DOHH2 (cell line): Measurements from ENCODE around the gene TRAF1.

Experiments
- H3F3A ChIP-seq: fragments of 200-600 bp; sonication (generic), shearing (Covaris generic); 2 replicates; pipeline ENCODE4 v1.6.0; 2016; ENCODE audit warnings: antibody characterized with exemption, mild to moderate bottlenecking; ENCODE audit not compliant: control insufficient read depth, insufficient read depth
- H3K27ac ChIP-seq: fragments of 200-600 bp; sonication (generic); 2 replicates; pipeline ENCODE4 v1.5.1; 2014; ENCODE audit warnings: low read depth, mild to moderate bottlenecking, low read length, moderate library complexity
- H3K27me3 ChIP-seq: fragments of 200-600 bp; sonication (generic); 2 replicates; pipeline ENCODE4 v1.6.1; 2014; ENCODE audit warnings: mild to moderate bottlenecking, low read length, mixed read lengths; ENCODE audit not compliant: control insufficient read depth
- H3K36me3 ChIP-seq: fragments of 200-600 bp; sonication (generic); 2 replicates; pipeline ENCODE4 v1.6.1; 2014; ENCODE audit warnings: mild to moderate bottlenecking, low read length, moderate library complexity, mixed read lengths; ENCODE audit not compliant: control insufficient read depth
- H3K4me1 ChIP-seq: fragments of 200-600 bp; sonication (generic); 2 replicates; pipeline ENCODE4 v1.6.1; 2014; ENCODE audit warnings: mild to moderate bottlenecking, low read length, mixed read lengths; ENCODE audit not compliant: control insufficient read depth
- H3K4me2 ChIP-seq: fragments of 200-600 bp; sonication (generic); 2 replicates; pipeline ENCODE4 v1.6.0; 2014; ENCODE audit warnings: mild to moderate bottlenecking, low read length, moderate library complexity
- H3K4me3 ChIP-seq: fragments of 200-600 bp; sonication (generic); 2 replicates; pipeline ENCODE4 v1.5.1; 2014; ENCODE audit warnings: mild to moderate bottlenecking, low read length, mixed read lengths
- H3K79me2 ChIP-seq: fragments of 200-600 bp; sonication (generic); 2 replicates; pipeline ENCODE4 v1.6.1; 2014; ENCODE audit warnings: mild to moderate bottlenecking, low read length, mixed read lengths; ENCODE audit not compliant: control insufficient read depth
- H3K9me2 ChIP-seq: fragments of 200-600 bp; sonication (generic); replicated peaks from 2 replicates; pipeline ENCODE4 v1.6.1; 2014; ENCODE audit warnings: mild to moderate bottlenecking, low read length, mixed read lengths; ENCODE audit not compliant: control insufficient read depth
- H3K9me3 ChIP-seq: fragments of 200-600 bp; sonication (generic); 2 replicates; pipeline ENCODE4 v1.6.1; 2014; ENCODE audit warnings: antibody characterized with exemption, low read length, mixed read lengths; ENCODE audit not compliant: control insufficient read depth, insufficient read depth
- H4K20me1 ChIP-seq: fragments of 200-600 bp; sonication (generic); 2 replicates; pipeline ENCODE4 v1.6.0; 2014; ENCODE audit warnings: low read depth, mild to moderate bottlenecking, antibody characterized with exemption, low read length, moderate library complexity; ENCODE audit not compliant: control insufficient read depth, insufficient read depth
- CTCF ChIP-seq: fragments of 200-600 bp; sonication (generic); IDR thresholded peaks from one replicate; pipeline ENCODE4 v1.5.1; 2014; ENCODE audit warnings: antibody characterized with exemption, mild to moderate bottlenecking, low read depth, low read length; ENCODE audit not compliant: poor library complexity, severe bottlenecking
- EZH2phosphoT487 ChIP-seq: fragments of 200-600 bp; sonication (generic); IDR thresholded peaks from 2 replicates; pipeline ENCODE4 v1.6.1; 2017; ENCODE audit warnings: borderline replicate concordance, mild to moderate bottlenecking, antibody characterized with exemption, low read length, moderate library complexity, mixed read lengths

TRAF1 gene

GRCh38 chr9:120929229-120929791, 2.7 kb upstream of the TRAF1 start:
- peaks cover 49% of the 10 kb centered on the region for H3F3A ChIP-seq
- peak overlapping the region; percentile 95 for H3K4me2 ChIP-seq
- H4K20me1 ChIP-seq: no peaks in the 10 kb centered on the region
- H3K9me3 ChIP-seq: no peaks in the 10 kb centered on the region
- H3K27me3 ChIP-seq: no peaks in the 10 kb centered on the region
- no peaks in the 10 kb centered on the region for H3K9me2 ChIP-seq
- peak overlapping the region; percentile 88 for H3K4me3 ChIP-seq
- peaks cover 6% of the 10 kb centered on the region; the same call in 1 of the 2 replicates for H3K36me3 ChIP-seq
- TF ChIP-seq EZH2phosphoT487 (no peak), CTCF (peak; percentile 51)
- H3K4me1 ChIP-seq: peaks cover 97% of the 10 kb centered on the region
- H3K27ac ChIP-seq: peak overlapping the region; percentile 82
- peaks cover 13% of the 10 kb centered on the region for H3K79me2 ChIP-seq

GRCh38 chr9:120928483-120929228, 2.1 kb upstream of the TRAF1 start:
- H3K9me3 ChIP-seq: no peaks in the 10 kb centered on the region
- H4K20me1 ChIP-seq: no peaks in the 10 kb centered on the region
- peak overlapping the region; percentile 95 for H3K4me2 ChIP-seq
- H3K4me3 ChIP-seq: peak overlapping the region; percentile 88
- TF ChIP-seq EZH2phosphoT487 (no peak), CTCF (no peak)
- H3K27me3 ChIP-seq: no peaks in the 10 kb centered on the region
- H3K36me3 ChIP-seq: peaks cover 6% of the 10 kb centered on the region; the same call in 1 of the 2 replicates
- peaks cover 97% of the 10 kb centered on the region for H3K4me1 ChIP-seq
- peaks cover 13% of the 10 kb centered on the region for H3K79me2 ChIP-seq
- H3K9me2 ChIP-seq: no peaks in the 10 kb centered on the region
- H3F3A ChIP-seq: peaks cover 45% of the 10 kb centered on the region
- peak overlapping the region; percentile 82 for H3K27ac ChIP-seq

GRCh38 chr9:120928015-120928482, 1.5 kb upstream of the TRAF1 start:
- peaks cover 97% of the 10 kb centered on the region for H3K4me1 ChIP-seq
- H3K9me2 ChIP-seq: no peaks in the 10 kb centered on the region
- peaks cover 41% of the 10 kb centered on the region for H3F3A ChIP-seq
- TF ChIP-seq CTCF (no peak), EZH2phosphoT487 (no peak)
- peaks cover 13% of the 10 kb centered on the region for H3K79me2 ChIP-seq
- H3K27me3 ChIP-seq: no peaks in the 10 kb centered on the region
- peak overlapping the region; percentile 88 for H3K4me3 ChIP-seq
- peaks cover 9% of the 10 kb centered on the region; the same call in 1 of the 2 replicates for H3K36me3 ChIP-seq
- H3K9me3 ChIP-seq: no peaks in the 10 kb centered on the region
- peak overlapping the region; percentile 82 for H3K27ac ChIP-seq
- no peaks in the 10 kb centered on the region for H4K20me1 ChIP-seq
- peak overlapping the region; percentile 95 for H3K4me2 ChIP-seq
